Ovary (tissue), 9 donors: ENCODE measurements around the gene BFAR. TPM values are rescaled to one million over a fixed set of nuclear protein-coding genes. Genes with fewer than 3 reads are reported as not detected.
A peak's percentile ranks its signal among the peaks of the same experiment; 100 is the strongest.
"Not testable (repeated sequence)": the region's sequence is repeated elsewhere in the genome, so short reads cannot be mapped to it uniquely, and the experiment has no call there.

ENCODE experiments used
- DNase-seq, 5 donors: peaks; one replicate each; pipeline ENCODE4 v3.0.0-alpha.2; 2019 to 2020
- H3K27ac ChIP-seq, 2 donors: fragments of 200-600 bp; one replicate each; pipeline versions ENCODE4 v1.5.1 to v1.8.0; 2019 to 2022
- H3K27me3 ChIP-seq: fragments of 200-600 bp; one replicate; pipeline ENCODE4 v1.8.0; 2022
- H3K36me3 ChIP-seq: fragments of 200-600 bp; sonication (generic); one replicate; pipeline ENCODE4 v1.5.1; 2019
- H3K4me1 ChIP-seq: one replicate; pipeline ENCODE4 v1.8.1; 2013; ENCODE audit warnings: mild to moderate bottlenecking, moderate library complexity; ENCODE audit not compliant: insufficient read depth
- H3K4me3 ChIP-seq: fragments of 200-600 bp; sonication (generic); one replicate; pipeline ENCODE4 v1.5.1; 2017
- H3K9me3 ChIP-seq, 2 donors: fragments of 200-600 bp in 1 of 2; sonication (generic) in 1 of 2; one replicate each; pipeline versions ENCODE4 v1.5.1 to v1.8.1; 2013 to 2019; ENCODE audit warnings: mild to moderate bottlenecking in 1 of 2, moderate library complexity in 1 of 2
- EP300 ChIP-seq: sonication (generic); formaldehyde crosslinking; IDR thresholded peaks from one replicate; pipeline ENCODE4 v1.6.1; 2017; ENCODE audit warnings: antibody characterized with exemption
- POLR2A ChIP-seq: fragments of 450-650 bp; IDR thresholded peaks from one replicate; pipeline ENCODE4 v1.6.1; 2017; ENCODE audit warnings: antibody characterized with exemption, mild to moderate bottlenecking, moderate library complexity
- WGBS, 3 donors: extraction: QIAGEN DNeasy Blood & Tissue Kit in 1 of 3; methylation state at CpG; one replicate each; pipeline versions ENCODE4 v1.1.5 to v1.1.7; 2013 to 2017; 5-methylcytosine and 5-hydroxymethylcytosine counted together
- intact Hi-C, 4 donors: fragments of 100-400 bp; cut with DNase I; formaldehyde crosslinking; loops; one replicate each; pipeline versions ENCODE4 v1.11.0 to v1.15.1; 2022 to 2023
- polyA plus RNA-seq, 2 donors: library from polyadenylated mRNA; stranded (reverse); fragments of 200-250 nt in 1 of 2; fragments of 350-450 nt in 1 of 2; fragmentation: Illumina TruSeq in 1 of 2; extraction: RNeasy Lipid Tissue Mini Kit (QIAGEN cat#74804) in 1 of 2; gene quantifications; one replicate each; pipeline ENCODE4 v1.2.3, GENCODE V29; 2013 to 2014
- total RNA-seq, 7 donors: library from RNA; depleted of rRNA in 2 of 7; stranded (reverse); fragments of >200 nt in 2 of 7; fragmentation: NEBNext Ultra II Directional in 3 of 7; extraction: Animal tissue kit (Norgen Biotek cat#: 25700) in 3 of 7; gene quantifications; one replicate each; pipeline versions ENCODE4 v1.1.0 to v1.2.4, GENCODE V29; 2016 to 2023
- TF ChIP-seq, protein P1 (sequence below), 3 donors: fragments of 450-650 bp in 2 of 3; fragments of 200-600 bp in 1 of 3; IDR thresholded peaks; one replicate each; pipeline versions ENCODE4 v1.5.1 to v1.8.0; 2016 to 2022; ENCODE audit warnings: antibody characterized with exemption in 3 of 3, mild to moderate bottlenecking in 1 of 3
- donor health status: DM: no; HTN: no; CAD: no; lungs with moderate emphysema.
- donor health status: DM: no; HTN: no; CAD: no.
- donor health status: Bipolar disorder and iron deficiency.
- donor health status: DM: yes; HTN: yes; CAD: no.
- donor health status: DM: no; HTN: no; CAD: no.
- donor health status: DM: yes; HTN: yes; CAD: no.

The BFAR gene
- total and polyA plus RNA-seq, 9 donors: 42.2 to 83.7 (median 49.4) TPM

DNA sequence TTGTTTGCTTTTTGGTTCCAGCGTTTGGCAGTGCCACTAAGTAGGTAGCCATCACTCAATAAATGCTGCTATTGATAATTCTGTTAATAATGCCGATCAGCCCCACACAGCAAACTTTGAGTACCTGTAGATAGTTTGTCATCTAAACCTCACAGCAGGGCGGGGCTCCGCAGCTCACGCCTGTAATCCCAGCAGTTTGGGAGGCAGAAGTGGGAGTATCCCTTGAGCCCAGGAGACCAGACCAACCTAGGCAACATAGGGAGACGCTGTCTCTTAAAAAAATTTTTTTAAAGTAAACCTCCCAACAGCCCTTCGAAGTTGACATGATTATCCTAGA lies 1.6 kb downstream of the BFAR start:
- no peaks in the 10 kb centered on the region for H3K36me3 ChIP-seq
- no peak for DNase-seq
- peak overlapping the region; percentile 60 for H3K4me3 ChIP-seq
- H3K4me1 ChIP-seq: peaks cover 8% of the 10 kb centered on the region
- H3K9me3 ChIP-seq: no peaks in the 10 kb centered on the region
- H3K27me3 ChIP-seq: no peaks in the 10 kb centered on the region
- no peak overlapping the region for H3K27ac ChIP-seq
- TF ChIP-seq POLR2A: no peak
- TF ChIP-seq EP300: no peak
- TF ChIP-seq, protein P1, sequence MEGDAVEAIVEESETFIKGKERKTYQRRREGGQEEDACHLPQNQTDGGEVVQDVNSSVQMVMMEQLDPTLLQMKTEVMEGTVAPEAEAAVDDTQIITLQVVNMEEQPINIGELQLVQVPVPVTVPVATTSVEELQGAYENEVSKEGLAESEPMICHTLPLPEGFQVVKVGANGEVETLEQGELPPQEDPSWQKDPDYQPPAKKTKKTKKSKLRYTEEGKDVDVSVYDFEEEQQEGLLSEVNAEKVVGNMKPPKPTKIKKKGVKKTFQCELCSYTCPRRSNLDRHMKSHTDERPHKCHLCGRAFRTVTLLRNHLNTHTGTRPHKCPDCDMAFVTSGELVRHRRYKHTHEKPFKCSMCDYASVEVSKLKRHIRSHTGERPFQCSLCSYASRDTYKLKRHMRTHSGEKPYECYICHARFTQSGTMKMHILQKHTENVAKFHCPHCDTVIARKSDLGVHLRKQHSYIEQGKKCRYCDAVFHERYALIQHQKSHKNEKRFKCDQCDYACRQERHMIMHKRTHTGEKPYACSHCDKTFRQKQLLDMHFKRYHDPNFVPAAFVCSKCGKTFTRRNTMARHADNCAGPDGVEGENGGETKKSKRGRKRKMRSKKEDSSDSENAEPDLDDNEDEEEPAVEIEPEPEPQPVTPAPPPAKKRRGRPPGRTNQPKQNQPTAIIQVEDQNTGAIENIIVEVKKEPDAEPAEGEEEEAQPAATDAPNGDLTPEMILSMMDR (IDR thresholded peaks at IDR 0.05): no peak
- intact Hi-C loops: loop anchor here in 1 of 4 donors (10.0 kb wide), 1 partner anchor 330 kb away; no protein-coding TSS in a partner anchor
- 61 to 66% (median 65%) methylated on average over 7 of the region's 7 CpGs for WGBS, 3 donors

DNA sequence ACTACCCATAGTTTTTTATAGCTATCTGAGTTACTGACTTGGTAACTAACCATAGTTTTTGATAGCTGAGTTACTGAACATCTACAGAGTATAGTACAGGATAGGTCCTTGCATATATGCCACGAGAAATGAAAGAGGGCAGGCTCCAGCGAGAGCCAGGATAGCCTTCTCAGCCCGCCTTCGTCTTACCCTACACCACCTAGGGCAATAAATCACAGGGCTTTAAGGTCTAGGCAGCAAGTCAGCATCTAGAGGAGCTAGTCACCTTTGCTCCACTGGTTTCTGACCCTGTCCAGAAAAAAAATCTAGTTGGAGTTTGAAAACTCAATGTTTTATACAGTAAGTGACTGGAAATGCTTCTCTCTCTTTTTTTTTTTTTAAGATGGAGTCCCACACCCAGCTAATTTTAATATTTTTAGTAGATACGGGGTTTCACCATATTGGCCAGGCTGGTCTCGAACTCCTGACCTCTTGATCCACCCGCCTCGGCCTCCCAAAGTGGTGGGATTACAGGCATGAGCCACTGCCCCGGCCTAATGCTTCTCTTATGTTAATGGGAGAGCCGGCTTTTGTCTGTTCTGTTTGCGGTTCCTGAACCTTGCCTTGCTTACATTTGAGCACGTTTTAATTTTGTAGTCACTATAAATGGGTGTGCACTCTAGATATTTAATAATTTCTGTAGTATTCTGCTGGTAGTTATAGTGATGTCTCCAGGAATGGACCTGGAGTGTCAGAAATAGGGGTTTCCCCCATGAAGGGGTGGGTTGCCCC lies 2.8 kb downstream of the BFAR start:
- H3K4me3 ChIP-seq: no peak overlapping the region
- intact Hi-C loops: loop anchor here in 1 of 4 donors (10.0 kb wide), 1 partner anchor 331 kb away; no protein-coding TSS in a partner anchor
- no peaks in the 10 kb centered on the region for H3K9me3 ChIP-seq
- 68 to 75% (median 72%) methylated on average over 12 of the region's 12 CpGs for WGBS, 3 donors
- TF ChIP-seq, protein P1 (IDR thresholded peaks at IDR 0.05): no peak
- no peak for TF ChIP-seq EP300
- TF ChIP-seq POLR2A: no peak
- no peaks in the 10 kb centered on the region for H3K36me3 ChIP-seq
- H3K27me3 ChIP-seq: no peaks in the 10 kb centered on the region
- no peak overlapping the region for H3K27ac ChIP-seq
- no peak for DNase-seq
- peaks cover 8% of the 10 kb centered on the region for H3K4me1 ChIP-seq

DNA sequence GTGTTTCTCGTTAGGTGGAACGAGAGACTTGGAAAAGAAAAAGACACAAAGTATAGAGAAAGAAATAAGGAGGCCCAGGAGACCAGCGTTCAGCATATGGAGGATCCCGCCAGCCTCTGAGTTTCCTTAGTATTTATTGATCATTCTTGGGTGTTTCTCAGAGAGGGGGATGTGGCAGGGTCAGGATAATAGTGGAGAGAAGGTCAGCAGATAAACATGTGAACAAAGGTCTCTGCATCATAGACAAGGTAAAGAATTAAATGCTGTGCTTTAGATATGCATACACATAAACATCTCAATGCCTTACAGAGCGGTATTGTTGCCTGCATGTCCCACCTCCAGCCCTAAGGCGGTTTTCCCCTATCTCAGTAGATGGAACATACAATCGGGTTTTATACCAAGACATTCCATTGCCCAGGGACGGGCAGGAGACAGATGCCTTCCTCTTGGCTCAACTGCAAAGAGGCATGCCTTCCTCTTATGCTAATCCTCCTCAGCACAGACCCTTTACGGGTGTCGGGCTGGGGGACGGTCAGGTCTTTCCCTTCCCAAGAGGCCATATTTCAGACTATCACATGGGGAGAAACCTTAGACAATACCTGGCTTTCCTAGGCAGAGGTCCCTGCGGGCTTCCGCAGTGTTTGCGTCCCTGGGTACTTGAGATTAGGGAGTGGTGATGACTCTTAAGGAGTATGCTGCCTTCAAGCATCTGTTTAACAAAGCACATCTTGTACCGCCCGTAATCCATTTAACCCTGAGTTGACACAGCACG lies 3.6 kb downstream of the BFAR start:
- H3K27ac ChIP-seq, H3K4me1 ChIP-seq, H3K9me3 ChIP-seq, H3K27me3 ChIP-seq, DNase-seq, H3K4me3 ChIP-seq, H3K36me3 ChIP-seq: not testable (repeated sequence)
- intact Hi-C loops: loop anchor here in 1 of 4 donors (10.0 kb wide), 1 partner anchor 332 kb away; no protein-coding TSS in a partner anchor
- WGBS, 3 donors: 46 to 53% (median 49%) methylated on average over 17 of the region's 17 CpGs

DNA sequence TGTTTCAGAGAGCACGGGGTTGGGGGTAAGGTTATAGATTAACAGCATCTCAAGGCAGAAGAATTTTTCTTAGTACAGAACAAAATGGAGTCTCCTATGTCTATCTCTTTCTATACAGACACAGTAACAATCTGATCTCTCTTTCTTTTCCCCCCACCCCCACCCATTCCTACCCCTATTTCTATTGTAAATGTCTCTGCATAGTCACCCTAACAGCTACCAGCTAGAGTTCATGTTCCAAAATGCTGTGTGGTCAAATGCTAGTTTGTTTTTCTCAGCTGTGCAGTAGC lies 4.1 kb downstream of the BFAR start:
- intact Hi-C loops: loop anchor here in 1 of 4 donors (10.0 kb wide), 1 partner anchor 332 kb away; no protein-coding TSS in a partner anchor
- H3K27ac ChIP-seq, DNase-seq, H3K4me3 ChIP-seq, H3K4me1 ChIP-seq, H3K36me3 ChIP-seq, H3K27me3 ChIP-seq, H3K9me3 ChIP-seq: not testable (repeated sequence)
- 26 to 40% (median 35%) methylated on average over 1 of the region's 1 CpG for WGBS, 3 donors

DNA sequence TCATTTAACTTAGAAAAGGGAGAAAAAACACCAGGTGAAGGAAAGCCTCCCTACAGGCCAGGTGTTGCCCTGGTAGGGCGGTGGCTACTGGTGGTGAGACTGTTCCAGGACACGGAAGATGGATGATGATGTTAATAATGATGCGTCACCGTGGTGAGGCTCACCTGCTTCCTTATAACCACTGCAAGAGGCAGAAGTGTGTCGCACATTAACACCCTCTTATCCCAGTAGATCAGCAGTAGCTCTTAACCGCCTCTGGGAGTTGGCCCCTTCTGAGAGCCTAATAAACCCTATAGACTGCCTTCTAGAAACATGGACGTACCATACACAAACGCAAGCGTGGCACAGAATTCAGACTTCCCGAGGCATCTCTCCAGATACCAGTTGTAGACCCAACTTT lies 7.8 kb downstream of the BFAR start:
- no peaks in the 10 kb centered on the region for H3K9me3 ChIP-seq
- 90 to 91% (median 90%) methylated on average over 10 of the region's 10 CpGs for whole genome bisulfite sequencing, 3 donors
- peaks cover 2% of the 10 kb centered on the region for H3K4me1 ChIP-seq
- TF ChIP-seq, protein P1 (IDR thresholded peaks at IDR 0.05): no peak
- TF ChIP-seq EP300 (no peak), POLR2A (no peak)
- no peak overlapping the region for H3K27ac ChIP-seq
- no peak overlapping the region for H3K4me3 ChIP-seq
- no peaks in the 10 kb centered on the region for H3K27me3 ChIP-seq
- H3K36me3 ChIP-seq: no peaks in the 10 kb centered on the region
- no peak for DNase-seq
- intact Hi-C loops: no loop called here
